Measurements from ENCODE around the gene IP6K3.

IP6K3 gene

DNA sequence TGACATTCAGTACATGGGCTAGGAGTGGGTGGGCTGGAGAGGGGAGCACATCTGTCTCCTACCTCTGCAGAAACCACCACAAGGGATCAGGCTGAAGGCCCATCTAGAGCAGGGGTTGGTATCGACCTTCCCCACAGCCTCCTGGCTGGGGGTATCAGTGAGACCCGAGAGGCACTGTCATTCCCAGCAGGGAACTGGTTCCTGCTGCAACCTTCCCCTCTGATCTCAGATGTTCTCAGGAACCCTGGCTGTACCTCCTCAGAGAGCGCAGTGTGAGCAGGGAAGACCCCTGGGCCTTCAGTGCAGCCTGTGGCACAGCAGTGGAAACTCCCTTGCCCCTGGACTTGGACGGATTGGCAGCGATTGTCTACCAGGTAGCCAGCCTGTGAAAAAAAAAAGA, 7.8 kb downstream of the IP6K3 start:
- no peak for DNase-seq (ENCODE audit: low spot score)
- in situ Hi-C loops (cut with MboI; ENCODE audit: low pct_unique_long_range_greater_than_20kb, low sequenced_read_pairs, unreplicated experiment) = no loop called here
- no peak for TF ChIP-seq CTCF (IDR thresholded peaks at IDR 0.05; ENCODE audit: extremely low read depth, insufficient read depth, missing control alignments)

GRCh38 chr6:33738153-33738552, 8.6 kb downstream of the IP6K3 start:
- TF ChIP-seq CTCF (IDR thresholded peaks at IDR 0.05; ENCODE audit: extremely low read depth, insufficient read depth, missing control alignments) = no peak
- no peak for DNase-seq (ENCODE audit: low spot score)
- in situ Hi-C loops (cut with MboI; ENCODE audit: low pct_unique_long_range_greater_than_20kb, low sequenced_read_pairs, unreplicated experiment) = no loop called here

DNA sequence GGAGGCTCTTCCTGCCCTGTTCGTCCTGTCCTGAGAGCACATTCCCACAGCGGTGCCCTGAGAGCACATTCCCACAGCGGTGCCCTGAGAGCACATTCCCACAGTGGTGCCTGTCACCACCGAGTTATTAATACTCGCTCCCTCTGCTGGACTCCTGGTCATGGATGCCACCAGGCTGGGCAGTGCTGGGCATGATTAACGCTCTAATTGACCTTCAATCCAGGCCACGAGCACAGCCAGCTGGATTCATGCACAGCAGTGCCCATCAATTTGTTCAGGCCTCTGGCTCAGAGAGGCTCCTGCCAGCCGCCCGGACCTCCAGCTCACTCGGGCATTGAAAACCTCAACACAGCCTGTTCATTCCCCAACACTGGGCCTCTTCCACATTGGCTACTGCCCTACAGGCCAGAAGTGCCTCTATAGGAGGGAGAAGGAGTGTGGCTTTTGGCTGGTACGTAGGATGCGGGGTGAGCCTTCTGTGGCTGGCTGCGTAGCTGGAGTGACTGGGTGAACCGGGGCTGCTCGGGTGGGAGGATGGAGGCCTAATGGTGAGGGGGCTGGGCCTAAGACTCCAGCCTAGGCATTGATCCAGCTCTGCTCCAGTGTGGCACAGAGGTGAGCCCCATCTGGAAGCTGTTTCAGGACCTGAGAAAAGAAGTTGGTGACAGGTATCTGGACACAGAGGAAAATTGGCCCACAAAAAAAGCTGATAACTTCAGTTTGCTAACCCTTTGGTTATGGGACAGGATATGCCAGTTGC, 9.3 kb downstream of the IP6K3 start:
- no peak for TF ChIP-seq CTCF (IDR thresholded peaks at IDR 0.05; ENCODE audit: extremely low read depth, insufficient read depth, missing control alignments)

DNA sequence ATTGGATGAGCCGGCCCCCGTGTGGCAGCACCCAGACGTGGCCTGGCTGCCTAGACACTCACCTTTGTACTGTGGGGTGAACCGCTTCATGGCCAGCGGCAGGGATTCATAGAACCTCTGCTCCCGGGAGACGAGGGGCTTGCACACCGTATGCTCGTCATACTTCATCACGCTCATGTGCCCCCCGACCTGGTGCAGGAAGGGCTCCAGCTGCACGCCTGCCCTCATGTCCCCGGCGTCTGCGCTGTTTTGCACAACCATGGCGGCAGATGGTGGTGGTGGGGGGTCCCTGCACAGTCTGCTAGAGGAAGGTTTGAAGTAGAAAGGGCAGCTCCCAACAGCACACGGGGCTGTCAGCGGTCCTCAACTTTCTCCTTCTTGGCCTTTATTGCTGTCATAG, 11.5 kb downstream of the IP6K3 start:
- TF ChIP-seq CTCF (IDR thresholded peaks at IDR 0.05; ENCODE audit: extremely low read depth, insufficient read depth, missing control alignments) = no peak
- no peak for DNase-seq (ENCODE audit: low spot score)
- in situ Hi-C loops (cut with MboI; ENCODE audit: low pct_unique_long_range_greater_than_20kb, low sequenced_read_pairs, unreplicated experiment) = no loop called here

More for the DNA sequence above, 9.3 kb downstream of the IP6K3 start:
- in situ Hi-C loops (cut with MboI; ENCODE audit: low pct_unique_long_range_greater_than_20kb, low sequenced_read_pairs, unreplicated experiment) = no loop called here
- no peak for DNase-seq (ENCODE audit: low spot score)

- in situ Hi-C loops (cut with MboI; ENCODE audit: low pct_unique_long_range_greater_than_20kb, low sequenced_read_pairs, unreplicated experiment) = no loop called here
- DNase-seq (ENCODE audit: low spot score) = no peak
- TF ChIP-seq CTCF (IDR thresholded peaks at IDR 0.05; ENCODE audit: extremely low read depth, insufficient read depth, missing control alignments) = no peak
Measured at GRCh38 chr6:33733709-33734007, 13.0 kb downstream of the IP6K3 start.

DNA sequence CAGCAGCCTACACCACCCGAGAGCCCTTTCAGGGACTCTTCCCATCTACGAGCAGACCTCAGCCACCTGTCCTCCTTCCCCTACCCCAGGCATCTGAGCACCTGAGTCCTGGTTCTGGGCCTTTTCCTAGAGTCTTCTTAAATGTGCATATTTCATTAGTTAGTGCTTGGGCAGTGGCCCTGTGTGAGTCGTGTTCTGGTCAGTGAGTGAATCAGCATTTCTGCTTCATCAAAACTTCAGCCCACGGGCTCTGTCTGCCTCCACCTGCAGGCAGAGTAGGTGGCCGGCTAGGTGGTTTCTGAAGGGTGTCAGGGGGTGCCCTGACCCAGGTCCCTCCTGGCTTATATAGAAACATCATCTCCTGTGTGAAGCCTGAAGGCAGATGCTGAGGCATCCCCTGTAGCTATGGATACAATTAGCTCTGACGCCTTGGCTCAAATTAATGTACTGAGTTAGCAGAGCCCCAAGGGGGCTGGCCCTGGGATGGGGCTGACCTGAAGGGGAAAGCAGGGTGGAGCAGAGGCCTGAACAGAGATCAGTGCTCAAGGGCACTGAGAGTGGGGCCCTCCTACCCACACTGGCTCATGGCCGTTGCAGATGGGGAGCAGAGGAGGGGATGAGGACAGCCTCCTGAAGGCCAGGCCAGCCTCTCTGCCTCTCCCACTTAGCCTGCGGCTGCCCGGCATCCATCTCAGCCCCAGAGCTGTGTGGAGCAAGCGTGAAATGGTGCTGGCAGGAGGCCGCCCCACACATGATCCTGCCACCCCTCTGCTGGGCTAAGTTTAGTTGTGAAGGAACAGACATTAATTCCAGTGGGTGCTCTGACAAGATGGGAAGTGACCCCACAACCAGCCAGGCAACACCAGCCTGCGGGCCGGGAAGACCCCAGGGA, 13.6 kb downstream of the IP6K3 start:
- in situ Hi-C loops (cut with MboI; ENCODE audit: low pct_unique_long_range_greater_than_20kb, low sequenced_read_pairs, unreplicated experiment) = no loop called here
- no peak for DNase-seq (ENCODE audit: low spot score)
- TF ChIP-seq CTCF (IDR thresholded peaks at IDR 0.05; ENCODE audit: extremely low read depth, insufficient read depth, missing control alignments) = no peak

Data from GM13977 (cell line).